MM.1S (cell line): ENCODE measurements around the gene RAG2.

Experiments used
- DNase-seq: peaks from one replicate; pipeline ENCODE4 v3.0.0-alpha.2; 2015
- H2AFZ ChIP-seq: fragments of 300-600 bp; sonication (generic); 2 replicates; pipeline ENCODE4 v1.6.0; 2016; ENCODE audit warnings: antibody characterized with exemption, low read length
- H3F3A ChIP-seq: fragments of 300-600 bp; sonication (generic); 2 replicates; pipeline ENCODE4 v1.6.1; 2016; ENCODE audit warnings: mild to moderate bottlenecking, antibody characterized with exemption, low read length, moderate library complexity, mixed read lengths; ENCODE audit not compliant: insufficient read depth
- H3K27ac ChIP-seq: fragments of 300-600 bp; sonication (generic); 2 replicates; pipeline ENCODE4 v1.5.1; 2016; ENCODE audit warnings: mild to moderate bottlenecking, low read length
- H3K27me3 ChIP-seq: fragments of 300-600 bp; sonication (generic); replicated peaks from 2 replicates; pipeline ENCODE4 v1.6.0; 2016; ENCODE audit warnings: low read length; ENCODE audit not compliant: insufficient read depth
- H3K36me3 ChIP-seq: fragments of 300-600 bp; sonication (generic); replicated peaks from 2 replicates; pipeline ENCODE4 v1.6.1; 2016; ENCODE audit warnings: mild to moderate bottlenecking, low read length, mixed read lengths; ENCODE audit not compliant: insufficient read depth
- H3K4me1 ChIP-seq: fragments of 300-600 bp; sonication (generic); 2 replicates; pipeline ENCODE4 v1.6.1; 2016; ENCODE audit warnings: low read length, mixed read lengths
- H3K4me2 ChIP-seq: fragments of 300-600 bp; sonication (generic); 2 replicates; pipeline ENCODE4 v1.6.0; 2016; ENCODE audit warnings: low read depth, low read length
- H3K4me3 ChIP-seq: fragments of 300-600 bp; sonication (generic); 2 replicates; pipeline ENCODE4 v1.5.1; 2016; ENCODE audit warnings: low read length, mixed read lengths
- H3K79me2 ChIP-seq: fragments of 300-600 bp; sonication (generic); 2 replicates; pipeline ENCODE4 v1.6.1; 2016; ENCODE audit warnings: mixed run types, low read length, mixed read lengths
- H3K9ac ChIP-seq: fragments of 300-600 bp; sonication (generic); 2 replicates; pipeline ENCODE4 v1.6.1; 2016; ENCODE audit warnings: low read length, mixed read lengths
- H3K9me2 ChIP-seq: fragments of 300-600 bp; sonication (generic); replicated peaks from 2 replicates; pipeline ENCODE4 v1.6.1; 2016; ENCODE audit warnings: mild to moderate bottlenecking, low read length, mixed read lengths; ENCODE audit not compliant: insufficient read depth
- H3K9me3 ChIP-seq: fragments of 300-600 bp; sonication (generic); replicated peaks from 2 replicates; pipeline ENCODE4 v1.6.1; 2016; ENCODE audit warnings: mild to moderate bottlenecking, low read length, mixed read lengths; ENCODE audit not compliant: insufficient read depth
- H4K20me1 ChIP-seq: fragments of 300-600 bp; sonication (generic); 2 replicates; pipeline ENCODE4 v1.6.1; 2016; ENCODE audit warnings: mild to moderate bottlenecking, low read length, moderate library complexity, mixed read lengths; ENCODE audit not compliant: insufficient read depth
- EZH2 ChIP-seq: fragments of 300-600 bp; sonication (generic); optimal IDR thresholded peaks from 2 replicates; pipeline ENCODE3; 2017; ENCODE audit warnings: low read depth, mild to moderate bottlenecking, antibody characterized with exemption, low read length, mixed read lengths
- EZH2phosphoT487 ChIP-seq: fragments of 300-600 bp; sonication (generic); IDR thresholded peaks from 2 replicates; pipeline ENCODE4 v1.6.1; 2018; ENCODE audit warnings: antibody characterized with exemption, low read length
- TF ChIP-seq, protein P1 (sequence below): fragments of 300-600 bp; sonication (generic); IDR thresholded peaks from 2 replicates; pipeline ENCODE4 v1.5.1; 2016; ENCODE audit warnings: antibody characterized with exemption, low read length, mixed read lengths

Gene RAG2

DNA sequence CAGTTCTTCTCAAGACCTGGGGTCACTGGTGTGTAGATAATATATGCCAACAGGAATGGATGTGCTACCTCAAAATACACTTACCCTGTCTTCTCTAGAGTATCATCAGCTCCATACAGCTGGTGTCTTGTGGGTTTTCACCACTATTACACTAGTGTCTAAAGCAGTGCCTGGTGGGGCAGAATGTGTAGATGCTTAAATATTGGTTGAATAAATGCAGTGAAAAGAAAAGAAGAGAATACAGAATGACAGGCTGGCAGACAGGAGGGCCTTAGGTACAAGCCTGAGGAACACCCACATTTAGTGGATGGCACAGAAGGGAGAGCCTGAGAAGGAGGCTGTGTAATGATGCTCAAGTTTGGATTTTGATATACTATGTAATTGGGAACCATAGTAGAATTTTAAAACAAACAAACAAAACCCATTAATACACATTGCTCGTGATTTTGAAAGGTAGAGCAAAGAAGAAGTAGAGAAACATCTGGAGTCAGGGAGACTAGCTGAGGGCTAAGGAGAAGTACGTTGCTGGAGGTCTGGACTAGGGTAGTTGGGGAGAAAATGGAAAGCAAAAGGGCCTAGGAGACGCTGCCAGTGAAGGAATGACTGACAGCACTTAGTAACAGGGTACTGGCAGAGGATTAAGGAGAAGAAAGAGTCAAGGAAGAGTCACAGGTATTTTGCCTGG lies 20.5 kb upstream of the RAG2 start:
- no peak overlapping the region for H2AFZ ChIP-seq
- H3K9me2 ChIP-seq = no peaks in the 10 kb centered on the region
- DNase-seq = no peak
- no peaks in the 10 kb centered on the region for H3K27me3 ChIP-seq
- H3K9me3 ChIP-seq = no peaks in the 10 kb centered on the region
- TF ChIP-seq EZH2phosphoT487 (no peak), EZH2 (no peak)
- TF ChIP-seq, protein P1, sequence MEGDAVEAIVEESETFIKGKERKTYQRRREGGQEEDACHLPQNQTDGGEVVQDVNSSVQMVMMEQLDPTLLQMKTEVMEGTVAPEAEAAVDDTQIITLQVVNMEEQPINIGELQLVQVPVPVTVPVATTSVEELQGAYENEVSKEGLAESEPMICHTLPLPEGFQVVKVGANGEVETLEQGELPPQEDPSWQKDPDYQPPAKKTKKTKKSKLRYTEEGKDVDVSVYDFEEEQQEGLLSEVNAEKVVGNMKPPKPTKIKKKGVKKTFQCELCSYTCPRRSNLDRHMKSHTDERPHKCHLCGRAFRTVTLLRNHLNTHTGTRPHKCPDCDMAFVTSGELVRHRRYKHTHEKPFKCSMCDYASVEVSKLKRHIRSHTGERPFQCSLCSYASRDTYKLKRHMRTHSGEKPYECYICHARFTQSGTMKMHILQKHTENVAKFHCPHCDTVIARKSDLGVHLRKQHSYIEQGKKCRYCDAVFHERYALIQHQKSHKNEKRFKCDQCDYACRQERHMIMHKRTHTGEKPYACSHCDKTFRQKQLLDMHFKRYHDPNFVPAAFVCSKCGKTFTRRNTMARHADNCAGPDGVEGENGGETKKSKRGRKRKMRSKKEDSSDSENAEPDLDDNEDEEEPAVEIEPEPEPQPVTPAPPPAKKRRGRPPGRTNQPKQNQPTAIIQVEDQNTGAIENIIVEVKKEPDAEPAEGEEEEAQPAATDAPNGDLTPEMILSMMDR = no peak
- H4K20me1 ChIP-seq = no peaks in the 10 kb centered on the region
- no peak overlapping the region for H3K27ac ChIP-seq
- no peaks in the 10 kb centered on the region for H3F3A ChIP-seq
- H3K9ac ChIP-seq = no peak overlapping the region
- H3K36me3 ChIP-seq = no peaks in the 10 kb centered on the region
- H3K4me3 ChIP-seq = no peak overlapping the region
- no peaks in the 10 kb centered on the region for H3K4me1 ChIP-seq
- no peaks in the 10 kb centered on the region for H3K79me2 ChIP-seq
- no peak overlapping the region for H3K4me2 ChIP-seq

DNA sequence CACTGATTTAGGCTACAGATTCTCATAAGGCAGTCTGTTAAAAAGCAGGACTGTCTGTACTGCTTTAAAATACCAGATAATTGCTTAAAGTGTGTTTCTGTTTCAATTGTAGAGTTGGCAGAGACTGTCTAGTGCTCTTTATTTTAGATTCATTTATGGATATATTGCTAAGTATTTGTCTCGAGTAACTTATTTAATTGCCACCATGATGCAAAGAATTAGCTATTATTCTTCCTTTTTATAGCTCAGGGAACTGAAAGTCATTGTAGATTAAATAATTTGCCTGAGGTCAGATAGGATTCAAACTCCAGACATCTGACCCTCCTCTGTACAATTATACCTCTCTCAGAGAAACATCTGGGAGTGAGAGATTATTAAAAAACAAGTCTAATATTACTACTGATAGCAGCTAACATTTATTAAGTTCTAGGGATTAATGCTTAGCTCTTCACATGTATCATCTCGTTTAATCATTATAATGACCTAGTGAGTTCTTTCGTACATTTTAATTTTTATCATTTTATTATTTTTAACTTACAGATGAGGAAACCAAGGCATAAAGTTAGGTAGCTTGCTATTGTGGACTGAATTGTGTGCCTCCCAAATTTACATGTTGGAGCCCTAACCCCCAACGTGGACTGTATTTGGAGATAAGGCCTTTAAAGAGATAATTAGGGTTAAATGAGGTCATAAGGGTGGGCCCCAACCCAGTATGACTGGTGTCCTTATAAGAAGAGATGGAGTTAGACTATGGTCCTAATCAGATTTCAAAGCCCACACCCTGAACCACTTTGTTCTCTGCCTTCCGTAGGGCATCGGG lies 19.7 kb upstream of the RAG2 start:
- DNase-seq = no peak
- Histone ChIP-seq H3K79me2 (no peaks in the 10 kb centered on the region), H3K9ac (no peak overlapping the region), H3K4me2 (no peak overlapping the region), H3K9me2 (no peaks in the 10 kb centered on the region), H3K4me1 (no peaks in the 10 kb centered on the region), H3K4me3 (no peak overlapping the region), H3K36me3 (no peaks in the 10 kb centered on the region), H3K27me3 (no peaks in the 10 kb centered on the region), H4K20me1 (no peaks in the 10 kb centered on the region), H3K27ac (no peak overlapping the region), H2AFZ (no peak overlapping the region), H3K9me3 (no peaks in the 10 kb centered on the region), H3F3A (no peaks in the 10 kb centered on the region)
- no peak for TF ChIP-seq EZH2
- TF ChIP-seq EZH2phosphoT487 = no peak
- TF ChIP-seq, protein P1 = no peak

DNA sequence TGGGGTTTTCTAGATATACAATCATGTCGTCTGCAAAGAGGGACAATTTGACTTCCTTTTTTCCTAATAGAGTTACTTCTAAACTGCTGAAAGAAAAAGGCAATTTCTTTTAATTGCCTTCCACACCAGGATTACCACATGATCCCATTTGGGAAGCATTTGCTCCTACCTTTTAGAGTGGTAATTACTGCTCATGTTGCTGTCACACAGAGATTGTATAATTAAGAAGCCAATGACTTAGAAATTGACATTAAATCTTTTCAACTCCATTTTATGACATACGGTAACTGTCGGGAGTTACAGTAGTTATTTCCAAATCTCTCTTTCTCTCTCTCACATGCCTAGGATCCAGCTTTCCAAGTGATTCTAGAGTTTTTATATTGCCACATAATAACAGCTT lies 17.8 kb upstream of the RAG2 start:
- H2AFZ ChIP-seq = no peak overlapping the region
- no peaks in the 10 kb centered on the region for H4K20me1 ChIP-seq
- H3K4me3 ChIP-seq = no peak overlapping the region
- no peaks in the 10 kb centered on the region for H3K4me1 ChIP-seq
- no peak overlapping the region for H3K4me2 ChIP-seq
- no peaks in the 10 kb centered on the region for H3K27me3 ChIP-seq
- no peaks in the 10 kb centered on the region for H3K9me2 ChIP-seq
- H3K79me2 ChIP-seq = no peaks in the 10 kb centered on the region
- no peaks in the 10 kb centered on the region for H3K36me3 ChIP-seq
- no peak overlapping the region for H3K9ac ChIP-seq
- no peaks in the 10 kb centered on the region for H3K9me3 ChIP-seq
- H3K27ac ChIP-seq = no peak overlapping the region
- no peak for DNase-seq
- H3F3A ChIP-seq = no peaks in the 10 kb centered on the region
- no peak for TF ChIP-seq EZH2phosphoT487

DNA sequence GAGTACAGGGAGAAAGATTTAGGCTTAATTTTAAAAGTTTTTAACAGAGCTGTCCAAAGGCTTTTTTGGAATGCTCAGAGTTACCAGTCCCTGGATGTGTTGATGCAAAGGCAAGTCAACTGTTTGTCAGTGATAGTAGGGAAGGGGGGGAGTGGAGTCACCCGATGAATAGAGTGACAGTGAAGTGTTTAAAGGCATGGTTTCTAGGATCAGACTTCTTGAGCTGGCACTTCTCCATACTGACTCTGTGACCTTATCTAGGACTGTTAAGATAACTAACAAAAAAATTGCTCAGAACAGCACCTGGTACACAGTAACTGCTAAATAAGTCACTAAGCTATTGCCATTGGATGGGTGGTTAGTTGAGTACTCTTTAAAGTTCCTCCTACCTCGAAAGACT lies 11.3 kb upstream of the RAG2 start:
- H3K4me2 ChIP-seq = no peak overlapping the region

More for the DNA sequence above, 11.3 kb upstream of the RAG2 start:
- Histone ChIP-seq H3K4me1 (peaks cover 14% of the 10 kb centered on the region), H3F3A (peaks cover 16% of the 10 kb centered on the region), H3K4me3 (no peak overlapping the region), H3K36me3 (no peaks in the 10 kb centered on the region), H3K9me3 (no peaks in the 10 kb centered on the region), H3K27ac (no peak overlapping the region), H3K9ac (no peak overlapping the region), H2AFZ (no peak overlapping the region), H3K9me2 (no peaks in the 10 kb centered on the region), H4K20me1 (no peaks in the 10 kb centered on the region), H3K79me2 (no peaks in the 10 kb centered on the region), H3K27me3 (no peaks in the 10 kb centered on the region)
- no peak for TF ChIP-seq EZH2
- TF ChIP-seq, protein P1 = no peak
- no peak for TF ChIP-seq EZH2phosphoT487
- no peak for DNase-seq
